Large intestine (tissue), 3 donors: ENCODE measurements around the gene TBC1D22A. TPM values are rescaled to one million over a fixed set of nuclear protein-coding genes. Genes with fewer than 3 reads are reported as not detected.

Experiments used
- DNase-seq, 2 donors: peaks; one replicate each; pipeline versions ENCODE4 v3.0.0 to v3.0.0-alpha.2; 2013
- H3K27ac ChIP-seq: one replicate; pipeline ENCODE4 v1.5.1; 2013; ENCODE audit warnings: low read length
- H3K27me3 ChIP-seq: 2 replicates; pipeline ENCODE4 v1.6.1; 2013; ENCODE audit warnings: low read length; ENCODE audit not compliant: control insufficient read depth, insufficient read depth
- H3K36me3 ChIP-seq: 2 replicates; pipeline ENCODE4 v1.6.1; 2013; ENCODE audit warnings: low read length; ENCODE audit not compliant: control insufficient read depth, insufficient read depth
- H3K4me1 ChIP-seq: one replicate; pipeline ENCODE4 v1.6.1; 2013; ENCODE audit warnings: low read length; ENCODE audit not compliant: control insufficient read depth, insufficient read depth
- H3K4me3 ChIP-seq: one replicate; pipeline ENCODE4 v1.5.1; 2013; ENCODE audit warnings: low read length
- H3K9me3 ChIP-seq: one replicate; pipeline ENCODE4 v1.6.1; 2013; ENCODE audit warnings: mild to moderate bottlenecking, low read depth, low read length, moderate library complexity; ENCODE audit not compliant: control insufficient read depth
- WGBS: methylation state at CpG from one replicate; pipeline ENCODE4 v1.1.5; 2013; ENCODE audit warnings: low lambda C conversion rate; ENCODE audit not compliant: insufficient coverage; 5-methylcytosine and 5-hydroxymethylcytosine counted together
- polyA plus RNA-seq: library from polyadenylated mRNA; unstranded; fragments of 120-200 nt; gene quantifications from one replicate; pipeline ENCODE4 v1.2.1, GENCODE V29; 2013

Gene TBC1D22A
- polyA plus RNA-seq, 1 donor = 21.5 TPM

DNA sequence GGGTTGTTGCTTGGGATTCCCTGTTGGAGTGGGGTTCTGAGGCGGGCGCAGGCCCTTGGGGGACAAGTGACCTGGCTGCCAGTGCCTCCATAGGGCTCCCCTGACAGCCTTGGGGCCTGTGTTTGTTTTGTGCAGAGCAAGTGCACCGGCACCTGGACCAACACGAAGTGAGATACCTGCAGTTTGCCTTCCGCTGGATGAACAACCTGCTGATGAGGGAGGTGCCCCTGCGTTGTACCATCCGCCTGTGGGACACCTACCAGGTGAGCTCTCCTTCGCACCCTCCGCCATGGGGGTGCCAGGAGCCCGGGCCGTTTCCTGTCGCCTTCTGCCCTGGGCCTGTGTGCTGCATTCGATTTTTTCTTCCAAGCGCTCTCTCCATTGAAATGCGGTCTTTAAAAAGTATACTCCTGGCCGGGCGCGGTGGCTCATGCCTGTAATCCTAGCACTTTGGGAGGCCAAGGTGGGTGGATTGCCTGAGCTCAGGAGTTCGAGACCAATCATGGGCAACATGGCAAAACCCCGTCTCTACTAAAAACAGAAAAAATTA is 274.6 kb downstream of the TBC1D22A start:
- H3K27ac ChIP-seq = no peak overlapping the region
- H3K4me1 ChIP-seq = peaks cover 20% of the 10 kb centered on the region
- no peak overlapping the region for H3K4me3 ChIP-seq
- peaks cover 10% of the 10 kb centered on the region for H3K36me3 ChIP-seq
- DNase-seq = no peak
- H3K9me3 ChIP-seq = no peaks in the 10 kb centered on the region
- H3K27me3 ChIP-seq = no peaks in the 10 kb centered on the region
- WGBS = no CpG with 5 or more reads among the region's 20 CpGs

- peaks cover 11% of the 10 kb centered on the region for H3K4me1 ChIP-seq
- WGBS = no CpG with 5 or more reads among the region's 18 CpGs
- no peak overlapping the region for H3K27ac ChIP-seq
- no peak overlapping the region for H3K4me3 ChIP-seq
- H3K27me3 ChIP-seq = no peaks in the 10 kb centered on the region
- no peak for DNase-seq
- H3K9me3 ChIP-seq = peaks cover 3% of the 10 kb centered on the region
- peaks cover 10% of the 10 kb centered on the region for H3K36me3 ChIP-seq
Measured at GRCh38 chr22:47038206-47038835, 275.9 kb downstream of the TBC1D22A start.

GRCh38 chr22:47039356-47039755 is 276.9 kb downstream of the TBC1D22A start:
- peaks cover 3% of the 10 kb centered on the region for H3K9me3 ChIP-seq
- 50% methylated on average over 2 of the region's 5 CpGs for WGBS
- no peaks in the 10 kb centered on the region for H3K27me3 ChIP-seq
- no peak overlapping the region for H3K27ac ChIP-seq
- H3K4me1 ChIP-seq = peaks cover 17% of the 10 kb centered on the region
- peak in 1 of 2 donors; percentile 69 for DNase-seq
- peaks cover 10% of the 10 kb centered on the region for H3K36me3 ChIP-seq
- no peak overlapping the region for H3K4me3 ChIP-seq

GRCh38 chr22:47040486-47041270 is 278.2 kb downstream of the TBC1D22A start:
- Histone ChIP-seq H3K4me1 (peaks cover 12% of the 10 kb centered on the region), H3K27me3 (no peaks in the 10 kb centered on the region), H3K27ac (no peak overlapping the region), H3K4me3 (no peak overlapping the region), H3K9me3 (peaks cover 3% of the 10 kb centered on the region), H3K36me3 (peaks cover 10% of the 10 kb centered on the region)
- no peak for DNase-seq
- WGBS = no CpG with 5 or more reads among the region's 25 CpGs

- H3K4me3 ChIP-seq = no peak overlapping the region
- no peak overlapping the region for H3K27ac ChIP-seq
- DNase-seq = no peak
- H3K4me1 ChIP-seq = peaks cover 12% of the 10 kb centered on the region
- no peaks in the 10 kb centered on the region for H3K27me3 ChIP-seq
- no CpG with 5 or more reads among the region's 27 CpGs for WGBS
- peaks cover 3% of the 10 kb centered on the region for H3K9me3 ChIP-seq
- peaks cover 10% of the 10 kb centered on the region for H3K36me3 ChIP-seq
Measured at GRCh38 chr22:47041271-47042115, 279.0 kb downstream of the TBC1D22A start.

GRCh38 chr22:47042116-47042825 is 279.8 kb downstream of the TBC1D22A start:
- Histone ChIP-seq H3K27me3 (no peaks in the 10 kb centered on the region), H3K36me3 (peaks cover 5% of the 10 kb centered on the region), H3K4me1 (peaks cover 12% of the 10 kb centered on the region), H3K27ac (no peak overlapping the region), H3K9me3 (peaks cover 3% of the 10 kb centered on the region), H3K4me3 (no peak overlapping the region)
- WGBS = 100% methylated on average over 3 of the region's 11 CpGs
- no peak for DNase-seq

GRCh38 chr22:47042861-47043496 is 280.5 kb downstream of the TBC1D22A start:
- Histone ChIP-seq H3K4me1 (peaks cover 12% of the 10 kb centered on the region), H3K4me3 (no peak overlapping the region), H3K9me3 (peaks cover 3% of the 10 kb centered on the region), H3K27ac (no peak overlapping the region), H3K27me3 (no peaks in the 10 kb centered on the region), H3K36me3 (peaks cover 4% of the 10 kb centered on the region)
- WGBS = no CpG with 5 or more reads among the region's 18 CpGs
- no peak for DNase-seq

- H3K36me3 ChIP-seq = no peaks in the 10 kb centered on the region
- H3K4me1 ChIP-seq = peaks cover 12% of the 10 kb centered on the region
- H3K9me3 ChIP-seq = peaks cover 3% of the 10 kb centered on the region
- no peak overlapping the region for H3K4me3 ChIP-seq
- H3K27me3 ChIP-seq = no peaks in the 10 kb centered on the region
- WGBS = 33% methylated on average over 1 of the region's 19 CpGs
- H3K27ac ChIP-seq = no peak overlapping the region
- peak; percentile 69 to 80 for DNase-seq
Measured at GRCh38 chr22:47043835-47044721, 281.6 kb downstream of the TBC1D22A start.
